ENCODE results near the gene NTPCR. TPM values are rescaled to one million over a fixed set of nuclear protein-coding genes. Genes with fewer than 3 reads are reported as not detected.

The NTPCR gene
- total RNA-seq, 1 experiment from 2014 or later = 33.1 TPM

DNA sequence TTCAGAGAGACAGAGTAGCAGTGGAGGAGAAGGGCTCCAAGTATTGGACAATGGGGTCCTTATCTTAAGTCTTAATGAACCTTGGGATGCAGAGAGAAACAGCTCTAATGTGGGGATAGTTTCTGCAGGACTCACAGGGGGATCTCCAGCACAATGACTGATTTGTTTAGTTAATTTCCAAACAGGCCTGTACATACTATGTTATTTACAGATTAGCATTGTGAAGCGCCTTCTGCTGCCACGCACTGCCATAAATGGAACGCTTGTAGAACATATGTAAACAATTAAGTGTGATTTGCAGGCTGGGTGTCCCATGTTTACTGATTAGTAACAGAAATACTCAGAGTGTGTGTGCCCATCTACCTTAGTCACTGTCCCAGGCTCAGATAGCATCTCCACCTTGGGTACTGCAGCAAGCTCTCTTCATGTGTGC lies 56.1 kb downstream of the NTPCR start:
- H3K4me3 ChIP-seq (ENCODE audit: low read length) = no peak overlapping the region
- no peak overlapping the region for H3K9ac ChIP-seq (ENCODE audit: low read length)
- DNase-seq = no peak
- no peaks in the 10 kb centered on the region for H3K27me3 ChIP-seq (ENCODE audit: low read length)
- no peaks in the 10 kb centered on the region for H3K9me2 ChIP-seq (replicated peaks; ENCODE audit: insufficient read depth, low read length)
- H3K27ac ChIP-seq (ENCODE audit: low read length) = no peak overlapping the region
- H3K4me2 ChIP-seq (ENCODE audit: low read depth, low read length, poor library complexity, severe bottlenecking) = no peak overlapping the region
- H3K36me3 ChIP-seq (ENCODE audit: insufficient read depth, low read length) = no peaks in the 10 kb centered on the region
- no peaks in the 10 kb centered on the region for H3K79me2 ChIP-seq (ENCODE audit: low read length)
- no peak overlapping the region for H2AFZ ChIP-seq (ENCODE audit: low read length)
- no peaks in the 10 kb centered on the region for H3K4me1 ChIP-seq (ENCODE audit: low read length)
- no peaks in the 10 kb centered on the region for H4K20me1 ChIP-seq (ENCODE audit: insufficient read depth, low read depth, low read length)
- H3K9me3 ChIP-seq (ENCODE audit: low read length) = no peaks in the 10 kb centered on the region

DNA sequence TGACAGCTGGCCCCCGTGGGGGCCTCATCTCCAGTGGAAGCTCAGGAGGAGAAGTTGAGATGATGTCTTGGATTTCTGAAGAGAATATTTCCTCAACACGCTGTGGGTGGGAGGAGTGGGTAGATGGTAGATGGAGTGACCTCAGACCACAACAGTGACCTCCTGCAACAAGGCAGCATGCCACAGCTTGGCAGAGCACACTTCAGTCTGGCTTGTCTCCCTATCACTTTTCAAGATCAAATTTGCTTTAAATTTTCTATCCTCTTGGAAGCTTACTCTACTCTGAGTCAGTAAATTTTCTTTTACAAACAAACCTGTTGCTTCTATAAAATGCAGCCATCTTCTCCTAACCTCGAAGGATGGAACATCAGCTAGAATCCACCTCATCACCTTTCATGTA lies 59.7 kb downstream of the NTPCR start:
- no peaks in the 10 kb centered on the region for H3K9me2 ChIP-seq (replicated peaks; ENCODE audit: insufficient read depth, low read length)
- DNase-seq = no peak
- no peaks in the 10 kb centered on the region for H3K9me3 ChIP-seq (ENCODE audit: low read length)
- H3K4me2 ChIP-seq (ENCODE audit: low read depth, low read length, poor library complexity, severe bottlenecking) = no peak overlapping the region
- no peaks in the 10 kb centered on the region for H3K79me2 ChIP-seq (ENCODE audit: low read length)
- 0 out of 2 replicates have a peak, but pooled peaks cover 4% of the 10 kb centered on the region for H3K36me3 ChIP-seq (ENCODE audit: insufficient read depth, low read length)
- H2AFZ ChIP-seq (ENCODE audit: low read length) = no peak overlapping the region
- H3K9ac ChIP-seq (ENCODE audit: low read length) = no peak overlapping the region
- no peak overlapping the region for H3K27ac ChIP-seq (ENCODE audit: low read length)
- no peaks in the 10 kb centered on the region for H3K4me1 ChIP-seq (ENCODE audit: low read length)
- no peaks in the 10 kb centered on the region for H3K27me3 ChIP-seq (ENCODE audit: low read length)
- no peaks in the 10 kb centered on the region for H4K20me1 ChIP-seq (ENCODE audit: insufficient read depth, low read depth, low read length)
- H3K4me3 ChIP-seq (ENCODE audit: low read length) = no peak overlapping the region

DNA sequence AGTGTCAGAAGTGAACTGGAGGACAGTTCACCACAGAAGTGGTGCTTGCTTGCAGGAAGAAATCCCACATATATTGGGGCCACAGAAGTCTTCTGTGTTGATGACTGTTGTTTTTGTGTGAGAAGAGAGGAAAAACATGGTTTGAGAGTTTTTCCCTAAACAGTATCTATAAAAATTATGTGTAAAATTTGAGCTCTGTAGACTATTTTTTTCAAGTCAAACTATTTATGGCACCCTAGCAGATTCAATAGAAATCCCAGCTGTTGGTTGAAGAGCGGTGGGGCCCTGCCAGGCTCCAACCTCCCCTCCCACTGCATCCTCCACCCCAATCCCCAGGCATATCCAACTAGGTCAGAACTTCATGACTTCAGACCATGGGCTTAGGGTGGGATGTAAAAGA lies 61.6 kb downstream of the NTPCR start:
- Histone ChIP-seq H3K4me3 (ENCODE audit: low read length) (no peak overlapping the region), H2AFZ (ENCODE audit: low read length) (no peak overlapping the region), H3K9me2 (replicated peaks; ENCODE audit: insufficient read depth, low read length) (no peaks in the 10 kb centered on the region), H3K9me3 (ENCODE audit: low read length) (no peaks in the 10 kb centered on the region), H3K9ac (ENCODE audit: low read length) (no peak overlapping the region), H4K20me1 (ENCODE audit: insufficient read depth, low read depth, low read length) (no peaks in the 10 kb centered on the region), H3K27ac (ENCODE audit: low read length) (no peak overlapping the region), H3K79me2 (ENCODE audit: low read length) (no peaks in the 10 kb centered on the region), H3K4me1 (ENCODE audit: low read length) (no peaks in the 10 kb centered on the region), H3K36me3 (ENCODE audit: insufficient read depth, low read length) (0 out of 2 replicates have a peak, but pooled peaks cover 4% of the 10 kb centered on the region), H3K4me2 (ENCODE audit: low read depth, low read length, poor library complexity, severe bottlenecking) (no peak overlapping the region), H3K27me3 (ENCODE audit: low read length) (no peaks in the 10 kb centered on the region)
- DNase-seq = no peak

GRCh38 chr1:233015965-233016364 lies 65.6 kb downstream of the NTPCR start:
- Histone ChIP-seq H3K4me3 (ENCODE audit: low read length) (no peak overlapping the region), H3K36me3 (ENCODE audit: insufficient read depth, low read length) (0 out of 2 replicates have a peak, but pooled peaks cover 4% of the 10 kb centered on the region), H3K9me3 (ENCODE audit: low read length) (no peaks in the 10 kb centered on the region), H3K9me2 (replicated peaks; ENCODE audit: insufficient read depth, low read length) (no peaks in the 10 kb centered on the region), H3K4me2 (ENCODE audit: low read depth, low read length, poor library complexity, severe bottlenecking) (no peak overlapping the region), H3K4me1 (ENCODE audit: low read length) (no peaks in the 10 kb centered on the region), H3K27me3 (ENCODE audit: low read length) (no peaks in the 10 kb centered on the region), H3K79me2 (ENCODE audit: low read length) (no peaks in the 10 kb centered on the region), H3K27ac (ENCODE audit: low read length) (no peak overlapping the region), H4K20me1 (ENCODE audit: insufficient read depth, low read depth, low read length) (no peaks in the 10 kb centered on the region), H3K9ac (ENCODE audit: low read length) (no peak overlapping the region), H2AFZ (ENCODE audit: low read length) (no peak overlapping the region)
- no peak for DNase-seq

DNA sequence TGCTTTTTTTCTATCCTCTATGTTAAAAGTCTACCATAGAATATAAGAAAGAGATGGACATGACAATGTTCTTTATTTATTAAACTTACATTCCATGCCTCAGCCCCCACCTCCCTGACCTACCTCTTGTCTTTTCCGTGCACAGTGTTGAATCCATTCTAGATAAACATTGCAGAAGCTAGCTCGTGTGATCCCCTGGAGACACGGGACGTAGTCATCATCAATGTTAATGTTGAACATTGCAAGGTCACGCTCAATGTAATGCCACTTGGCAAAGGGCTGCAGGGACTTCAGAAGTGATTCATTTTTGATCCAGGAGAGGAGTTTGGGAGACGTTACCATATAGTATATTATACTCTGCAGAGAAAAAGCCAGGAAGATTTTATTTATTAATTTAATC lies 66.4 kb downstream of the NTPCR start:
- no peaks in the 10 kb centered on the region for H4K20me1 ChIP-seq (ENCODE audit: insufficient read depth, low read depth, low read length)
- H3K36me3 ChIP-seq (ENCODE audit: insufficient read depth, low read length) = 0 out of 2 replicates have a peak, but pooled peaks cover 4% of the 10 kb centered on the region
- no peak overlapping the region for H3K4me2 ChIP-seq (ENCODE audit: low read depth, low read length, poor library complexity, severe bottlenecking)
- H3K9me3 ChIP-seq (ENCODE audit: low read length) = no peaks in the 10 kb centered on the region
- H3K4me1 ChIP-seq (ENCODE audit: low read length) = no peaks in the 10 kb centered on the region
- no peaks in the 10 kb centered on the region for H3K79me2 ChIP-seq (ENCODE audit: low read length)
- no peak overlapping the region for H3K4me3 ChIP-seq (ENCODE audit: low read length)
- no peak overlapping the region for H3K9ac ChIP-seq (ENCODE audit: low read length)
- no peaks in the 10 kb centered on the region for H3K27me3 ChIP-seq (ENCODE audit: low read length)
- H2AFZ ChIP-seq (ENCODE audit: low read length) = no peak overlapping the region
- DNase-seq = no peak
- H3K9me2 ChIP-seq (replicated peaks; ENCODE audit: insufficient read depth, low read length) = no peaks in the 10 kb centered on the region
- no peak overlapping the region for H3K27ac ChIP-seq (ENCODE audit: low read length)

GRCh38 chr1:233019083-233019482 lies 68.7 kb downstream of the NTPCR start:
- Histone ChIP-seq H3K27me3 (ENCODE audit: low read length) (no peaks in the 10 kb centered on the region), H4K20me1 (ENCODE audit: insufficient read depth, low read depth, low read length) (no peaks in the 10 kb centered on the region), H3K9me2 (replicated peaks; ENCODE audit: insufficient read depth, low read length) (no peaks in the 10 kb centered on the region), H3K4me1 (ENCODE audit: low read length) (no peaks in the 10 kb centered on the region), H3K79me2 (ENCODE audit: low read length) (no peaks in the 10 kb centered on the region), H3K4me2 (ENCODE audit: low read depth, low read length, poor library complexity, severe bottlenecking) (no peak overlapping the region), H2AFZ (ENCODE audit: low read length) (no peak overlapping the region), H3K27ac (ENCODE audit: low read length) (no peak overlapping the region), H3K9ac (ENCODE audit: low read length) (no peak overlapping the region), H3K4me3 (ENCODE audit: low read length) (no peak overlapping the region), H3K9me3 (ENCODE audit: low read length) (no peaks in the 10 kb centered on the region), H3K36me3 (ENCODE audit: insufficient read depth, low read length) (no peaks in the 10 kb centered on the region)
- no peak for DNase-seq

GRCh38 chr1:233019778-233020325 lies 69.4 kb downstream of the NTPCR start:
- H3K36me3 ChIP-seq (ENCODE audit: insufficient read depth, low read length) = no peaks in the 10 kb centered on the region
- no peak overlapping the region for H3K4me3 ChIP-seq (ENCODE audit: low read length)
- no peaks in the 10 kb centered on the region for H3K9me2 ChIP-seq (replicated peaks; ENCODE audit: insufficient read depth, low read length)
- H2AFZ ChIP-seq (ENCODE audit: low read length) = no peak overlapping the region
- no peaks in the 10 kb centered on the region for H3K9me3 ChIP-seq (ENCODE audit: low read length)
- H3K79me2 ChIP-seq (ENCODE audit: low read length) = no peaks in the 10 kb centered on the region
- DNase-seq = no peak
- H3K4me1 ChIP-seq (ENCODE audit: low read length) = no peaks in the 10 kb centered on the region
- H3K4me2 ChIP-seq (ENCODE audit: low read depth, low read length, poor library complexity, severe bottlenecking) = no peak overlapping the region
- H3K27ac ChIP-seq (ENCODE audit: low read length) = no peak overlapping the region
- H3K27me3 ChIP-seq (ENCODE audit: low read length) = no peaks in the 10 kb centered on the region
- H3K9ac ChIP-seq (ENCODE audit: low read length) = no peak overlapping the region
- H4K20me1 ChIP-seq (ENCODE audit: insufficient read depth, low read depth, low read length) = no peaks in the 10 kb centered on the region

GRCh38 chr1:233020426-233020825 lies 70.0 kb downstream of the NTPCR start:
- no peak overlapping the region for H2AFZ ChIP-seq (ENCODE audit: low read length)
- H3K4me2 ChIP-seq (ENCODE audit: low read depth, low read length, poor library complexity, severe bottlenecking) = no peak overlapping the region

More at GRCh38 chr1:233020426-233020825, 70.0 kb downstream of the NTPCR start:
- Histone ChIP-seq H3K4me3 (ENCODE audit: low read length) (no peak overlapping the region), H3K9me3 (ENCODE audit: low read length) (no peaks in the 10 kb centered on the region), H3K79me2 (ENCODE audit: low read length) (no peaks in the 10 kb centered on the region), H3K9me2 (replicated peaks; ENCODE audit: insufficient read depth, low read length) (no peaks in the 10 kb centered on the region), H4K20me1 (ENCODE audit: insufficient read depth, low read depth, low read length) (no peaks in the 10 kb centered on the region), H3K9ac (ENCODE audit: low read length) (no peak overlapping the region), H3K27me3 (ENCODE audit: low read length) (no peaks in the 10 kb centered on the region), H3K4me1 (ENCODE audit: low read length) (0 out of 2 replicates have a peak, but pooled peaks cover under 1% of the 10 kb centered on the region), H3K36me3 (ENCODE audit: insufficient read depth, low read length) (no peaks in the 10 kb centered on the region), H3K27ac (ENCODE audit: low read length) (no peak overlapping the region)
- no peak for DNase-seq

All from Karpas-422 (cell line).